Karpas-422 (cell line): ENCODE data around the gene VPS45. TPM values are rescaled to one million over a fixed set of nuclear protein-coding genes. Genes with fewer than 3 reads are reported as not detected.

Experiments
- DNase-seq: peaks from one replicate; pipeline ENCODE4 v3.0.0-alpha.2; 2015
- H2AFZ ChIP-seq: fragments of 200-600 bp; sonication (generic); 2 replicates; pipeline ENCODE4 v1.6.1; 2014; ENCODE audit warnings: antibody characterized with exemption, low read length, mixed read lengths
- H3K27ac ChIP-seq: fragments of 200-600 bp; sonication (generic); 2 replicates; pipeline ENCODE4 v1.5.1; 2014; ENCODE audit warnings: mild to moderate bottlenecking, low read length, moderate library complexity
- H3K27me3 ChIP-seq: fragments of 200-600 bp; sonication (generic); 2 replicates; pipeline ENCODE4 v1.6.1; 2014; ENCODE audit warnings: low read length, mixed read lengths
- H3K36me3 ChIP-seq: fragments of 200-600 bp; sonication (generic); 2 replicates; pipeline ENCODE4 v1.6.1; 2014; ENCODE audit warnings: low read length, mixed read lengths; ENCODE audit not compliant: insufficient read depth
- H3K4me1 ChIP-seq: fragments of 200-600 bp; sonication (generic); 2 replicates; pipeline ENCODE4 v1.6.1; 2014; ENCODE audit warnings: mild to moderate bottlenecking, low read length, mixed read lengths
- H3K4me2 ChIP-seq: fragments of 200-600 bp; sonication (generic); 2 replicates; pipeline ENCODE4 v1.6.1; 2014; ENCODE audit warnings: low read length, low read depth, mild to moderate bottlenecking; ENCODE audit not compliant: poor library complexity, severe bottlenecking
- H3K4me3 ChIP-seq: fragments of 200-600 bp; sonication (generic); 2 replicates; pipeline ENCODE4 v1.5.1; 2014; ENCODE audit warnings: mild to moderate bottlenecking, antibody characterized with exemption, low read length, mixed read lengths
- H3K79me2 ChIP-seq: fragments of 200-600 bp; sonication (generic); 2 replicates; pipeline ENCODE4 v1.6.1; 2014; ENCODE audit warnings: mild to moderate bottlenecking, low read length, mixed read lengths
- H3K9ac ChIP-seq: fragments of 200-600 bp; sonication (generic); 2 replicates; pipeline ENCODE4 v1.6.0; 2014; ENCODE audit warnings: low read length
- H3K9me2 ChIP-seq: fragments of 200-600 bp; sonication (generic), shearing (Covaris generic); replicated peaks from 2 replicates; pipeline ENCODE4 v1.6.0; 2014; ENCODE audit warnings: mild to moderate bottlenecking, low read length, moderate library complexity; ENCODE audit not compliant: insufficient read depth
- H3K9me3 ChIP-seq: fragments of 300-700, 200-600 bp; sonication (generic); 2 replicates; pipeline ENCODE4 v1.6.1; 2014; ENCODE audit warnings: low read length, mixed read lengths
- H4K20me1 ChIP-seq: fragments of 200-600 bp; sonication (generic); 2 replicates; pipeline ENCODE4 v1.6.1; 2014; ENCODE audit warnings: mild to moderate bottlenecking, antibody characterized with exemption, low read length, low read depth; ENCODE audit not compliant: insufficient read depth
- total RNA-seq: library from RNA; depleted of rRNA; stranded (reverse); fragments of >200 nt; shearing (Covaris generic); gene quantifications from 2 replicates; pipeline ENCODE4 v1.2.3, GENCODE V29; 2014; ENCODE audit warnings: low replicate concordance

Gene VPS45
- total RNA-seq, 1 experiment from 2014 or later: 39.0 TPM

DNA sequence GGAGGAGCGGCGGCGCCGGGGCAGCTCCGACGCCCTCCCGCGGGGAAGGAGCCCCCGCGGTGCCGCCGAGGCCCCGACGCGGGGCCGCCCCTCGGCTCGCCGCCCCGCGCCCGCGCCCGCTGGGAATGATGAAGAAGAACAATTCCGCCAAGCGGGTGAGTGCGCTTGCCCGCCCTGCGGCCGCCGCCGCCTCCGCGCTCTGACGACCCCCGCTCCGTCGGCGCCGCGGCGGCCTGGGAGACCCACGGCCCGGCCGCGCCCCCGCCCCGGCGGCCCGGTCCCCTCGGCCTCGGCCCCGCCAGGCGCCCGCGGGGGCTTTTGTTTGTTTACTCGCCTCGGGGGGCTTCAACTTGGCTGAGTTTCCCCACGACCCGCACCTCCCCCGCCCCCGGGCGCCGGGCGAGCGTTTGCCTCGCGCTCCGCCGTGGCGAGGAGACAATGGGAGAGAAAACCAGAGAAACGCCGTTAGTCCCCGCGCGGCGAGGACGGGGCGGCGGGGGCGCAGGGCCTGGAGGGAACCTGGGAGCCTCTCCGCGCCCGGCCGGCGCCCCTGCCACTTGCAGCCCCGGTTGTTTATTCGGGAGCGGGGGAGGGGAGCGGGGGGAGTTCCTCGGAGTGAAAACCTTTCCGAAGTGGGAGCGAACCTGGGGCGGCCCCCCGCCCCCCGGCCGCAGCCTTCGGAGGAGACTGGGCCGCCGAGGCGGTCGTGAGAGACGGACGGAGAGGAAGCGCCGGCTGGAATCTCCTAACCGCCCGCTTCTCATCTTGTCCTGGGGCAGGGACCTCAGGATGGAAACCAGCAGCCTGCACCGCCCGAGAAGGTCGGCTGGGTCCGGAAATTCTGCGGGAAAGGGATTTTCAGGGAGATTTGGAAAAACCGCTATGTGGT lies 82.8 kb downstream of the VPS45 start:
- Histone ChIP-seq H3K36me3 (no peaks in the 10 kb centered on the region), H3K79me2 (no peaks in the 10 kb centered on the region), H3K4me2 (peak overlapping the region; percentile 90), H3K9ac (peak overlapping the region; percentile 67), H2AFZ (peak overlapping the region; percentile 78), H3K9me3 (no peaks in the 10 kb centered on the region), H3K27me3 (no peaks in the 10 kb centered on the region), H3K27ac (no peak overlapping the region), H3K4me3 (peak overlapping the region; percentile 70), H3K4me1 (peaks cover 17% of the 10 kb centered on the region), H3K9me2 (no peaks in the 10 kb centered on the region), H4K20me1 (no peaks in the 10 kb centered on the region)
- DNase-seq: no peak

DNA sequence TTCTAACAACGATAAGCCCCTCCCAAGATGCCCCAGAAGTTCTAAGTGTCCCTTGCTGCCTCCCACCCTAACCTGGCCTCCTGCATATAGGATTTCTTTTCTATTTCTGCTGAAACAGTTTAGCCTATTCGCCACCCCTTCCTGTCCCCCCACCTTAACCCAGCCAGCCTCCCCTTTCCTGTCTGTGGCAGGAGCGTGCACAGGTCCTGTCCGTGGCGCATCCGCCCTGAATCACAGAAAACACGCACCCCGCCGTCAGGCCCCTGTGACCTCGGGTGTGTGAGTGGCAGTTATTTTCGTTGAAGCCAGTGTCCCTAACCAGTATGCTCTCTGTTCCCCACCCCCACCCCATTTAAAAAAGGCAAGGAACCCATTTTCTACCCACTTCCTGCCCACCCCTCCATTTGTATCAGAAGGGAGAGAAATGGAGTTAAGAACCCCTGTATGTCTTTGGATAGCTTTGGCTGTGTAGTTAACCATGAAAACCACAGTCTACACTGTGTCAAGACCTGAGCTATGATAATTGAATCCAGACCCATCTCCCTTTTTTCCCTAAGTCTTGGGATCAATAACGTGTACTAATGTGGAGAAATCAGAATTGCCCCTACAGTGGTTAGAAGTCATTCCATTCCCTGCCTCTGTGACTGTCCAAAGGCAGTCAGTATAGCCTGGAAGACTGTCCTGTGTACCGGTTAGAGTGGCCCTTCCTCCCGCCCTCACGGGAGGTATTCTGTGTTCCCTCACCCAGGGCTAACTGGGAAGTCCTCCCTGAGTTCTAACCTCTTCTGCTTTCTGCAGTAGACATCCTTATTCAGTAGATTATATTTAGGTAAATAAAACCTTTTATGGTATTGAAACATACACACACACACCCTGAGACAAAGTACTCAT lies 84.0 kb downstream of the VPS45 start:
- Histone ChIP-seq H3K9me3 (no peaks in the 10 kb centered on the region), H3K36me3 (no peaks in the 10 kb centered on the region), H2AFZ (no peak overlapping the region), H3K27ac (no peak overlapping the region), H3K9me2 (no peaks in the 10 kb centered on the region), H3K27me3 (no peaks in the 10 kb centered on the region), H3K9ac (peak overlapping the region; percentile 67; the same call in 1 of the 2 replicates), H3K79me2 (no peaks in the 10 kb centered on the region), H3K4me2 (peak overlapping the region; percentile 85), H3K4me1 (peaks cover 17% of the 10 kb centered on the region), H4K20me1 (no peaks in the 10 kb centered on the region), H3K4me3 (peak overlapping the region; percentile 68; the same call in 1 of the 2 replicates)
- DNase-seq: no peak

DNA sequence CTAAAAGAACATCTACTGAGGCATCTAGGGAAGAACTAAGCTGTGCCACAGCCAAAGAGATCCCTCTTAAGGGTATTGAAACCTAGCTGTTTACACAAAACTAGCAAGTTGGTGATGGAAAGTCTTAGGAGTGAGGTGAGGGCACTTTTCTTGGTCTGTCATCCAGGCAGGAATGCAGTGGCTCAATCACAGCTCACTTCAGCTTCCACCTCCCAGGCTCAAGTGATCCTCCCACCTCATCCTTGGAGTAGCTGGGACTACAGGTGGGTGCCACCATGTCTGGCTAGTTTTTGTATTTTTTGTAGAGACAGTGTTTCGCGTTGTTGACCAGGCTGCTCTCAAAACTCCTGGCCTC lies 84.6 kb downstream of the VPS45 start:
- Histone ChIP-seq H3K4me3 (no peak overlapping the region), H4K20me1 (no peaks in the 10 kb centered on the region), H3K9me2 (no peaks in the 10 kb centered on the region), H3K27me3 (no peaks in the 10 kb centered on the region), H3K36me3 (no peaks in the 10 kb centered on the region), H3K27ac (no peak overlapping the region), H3K4me1 (peaks cover 17% of the 10 kb centered on the region), H3K9me3 (no peaks in the 10 kb centered on the region), H2AFZ (no peak overlapping the region), H3K9ac (no peak overlapping the region), H3K4me2 (no peak overlapping the region), H3K79me2 (no peaks in the 10 kb centered on the region)
- no peak for DNase-seq

DNA sequence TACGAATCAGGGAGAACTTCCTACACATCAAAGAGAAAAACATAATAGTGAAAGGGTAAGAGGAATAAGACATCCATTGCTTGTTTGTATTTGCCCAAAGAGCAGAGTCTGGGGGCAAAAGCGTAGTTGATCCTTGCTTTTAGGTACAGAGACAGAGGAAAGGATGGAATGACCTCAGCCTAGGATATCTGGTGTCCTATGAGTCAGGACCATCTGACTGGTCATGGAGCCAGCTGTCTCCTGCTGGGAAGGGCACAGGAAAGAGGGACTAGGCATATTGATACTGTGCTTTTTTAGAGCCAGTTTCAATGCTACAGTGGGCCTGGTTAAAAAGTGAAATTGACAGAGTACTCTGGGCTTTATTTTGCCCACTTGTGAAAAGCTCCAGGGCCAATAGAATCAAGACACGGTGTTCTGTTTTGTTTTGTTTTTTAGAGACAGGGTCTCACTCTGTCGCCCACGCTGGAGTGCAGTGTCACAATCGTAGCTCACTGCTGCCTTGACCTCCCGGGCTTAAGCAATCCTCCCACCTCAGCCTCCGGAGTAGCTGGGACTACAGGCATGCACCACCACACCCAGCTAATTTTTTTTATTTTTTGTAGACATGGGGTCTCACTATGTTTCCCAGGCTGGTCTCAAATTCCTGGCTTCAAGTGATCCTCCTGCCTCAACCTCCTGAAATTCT lies 85.3 kb downstream of the VPS45 start:
- H3K27ac ChIP-seq: no peak overlapping the region
- H3K9ac ChIP-seq: no peak overlapping the region
- no peaks in the 10 kb centered on the region for H3K27me3 ChIP-seq
- H3K4me3 ChIP-seq: no peak overlapping the region
- no peaks in the 10 kb centered on the region for H3K9me2 ChIP-seq
- H3K4me1 ChIP-seq: peaks cover 17% of the 10 kb centered on the region
- H2AFZ ChIP-seq: no peak overlapping the region
- H4K20me1 ChIP-seq: no peaks in the 10 kb centered on the region
- H3K4me2 ChIP-seq: no peak overlapping the region
- H3K9me3 ChIP-seq: no peaks in the 10 kb centered on the region
- DNase-seq: no peak
- H3K36me3 ChIP-seq: no peaks in the 10 kb centered on the region
- H3K79me2 ChIP-seq: no peaks in the 10 kb centered on the region

DNA sequence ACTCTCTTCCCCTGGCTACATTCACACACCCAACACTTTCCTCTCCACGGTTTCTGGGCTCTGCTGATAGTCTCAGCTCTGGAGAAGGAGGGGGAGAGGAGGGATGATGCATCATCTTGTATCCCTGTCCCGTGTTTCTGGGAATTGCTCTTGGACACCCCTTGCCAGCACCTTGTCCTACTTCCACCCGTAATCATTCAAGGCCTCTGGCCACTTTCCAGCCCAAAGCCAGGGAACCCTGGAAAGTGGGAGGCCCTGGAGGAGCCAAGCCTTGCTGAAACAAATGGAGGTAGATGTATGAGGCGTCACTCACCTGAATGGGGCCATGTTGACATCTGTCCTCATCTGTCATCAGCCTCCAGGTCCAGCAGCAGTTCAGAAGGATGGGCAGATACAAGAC lies 86.6 kb downstream of the VPS45 start:
- no peaks in the 10 kb centered on the region for H4K20me1 ChIP-seq
- no peaks in the 10 kb centered on the region for H3K9me3 ChIP-seq
- H3K4me2 ChIP-seq: no peak overlapping the region
- H3K36me3 ChIP-seq: no peaks in the 10 kb centered on the region
- no peak overlapping the region for H3K27ac ChIP-seq
- no peak for DNase-seq
- H3K9me2 ChIP-seq: no peaks in the 10 kb centered on the region
- no peak overlapping the region for H3K9ac ChIP-seq
- no peaks in the 10 kb centered on the region for H3K79me2 ChIP-seq
- H3K4me3 ChIP-seq: no peak overlapping the region
- peaks cover 15% of the 10 kb centered on the region for H3K4me1 ChIP-seq
- no peaks in the 10 kb centered on the region for H3K27me3 ChIP-seq
- no peak overlapping the region for H2AFZ ChIP-seq

DNA sequence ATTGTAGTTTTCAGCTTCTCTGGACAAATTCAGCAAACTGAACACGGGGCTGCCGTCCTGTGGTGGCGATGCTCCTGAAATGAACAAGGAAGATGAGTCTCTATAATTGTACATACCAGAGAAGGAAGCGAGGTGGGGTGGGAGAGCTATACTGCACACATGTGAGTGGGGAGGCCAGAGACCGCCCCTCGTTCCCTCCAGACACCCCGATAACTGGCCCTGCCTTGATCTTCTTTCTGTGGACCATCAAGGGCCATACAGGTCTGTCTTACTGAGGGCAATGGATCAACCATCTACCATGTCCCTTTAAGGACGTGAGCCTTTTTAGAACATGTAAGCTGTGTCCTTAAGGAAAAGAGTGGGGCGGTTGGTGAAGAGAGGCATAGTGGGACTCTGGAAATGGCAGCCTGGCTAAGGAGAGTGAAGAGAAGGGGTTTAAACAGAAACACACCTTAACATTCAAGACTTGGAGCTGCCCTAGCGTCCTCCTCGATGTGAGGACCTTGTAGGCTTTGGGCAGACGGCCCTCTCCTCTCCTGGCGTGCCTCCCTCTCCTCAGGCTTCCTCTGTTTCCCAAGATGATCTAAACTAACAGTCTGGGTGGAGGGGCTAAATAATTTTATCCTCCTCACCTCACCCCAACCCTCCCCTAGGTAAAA lies 88.0 kb downstream of the VPS45 start:
- DNase-seq: no peak
- Histone ChIP-seq H3K36me3 (no peaks in the 10 kb centered on the region), H3K9me2 (no peaks in the 10 kb centered on the region), H3K9me3 (no peaks in the 10 kb centered on the region), H4K20me1 (no peaks in the 10 kb centered on the region), H3K79me2 (no peaks in the 10 kb centered on the region), H3K4me3 (no peak overlapping the region), H3K4me2 (no peak overlapping the region), H3K27me3 (no peaks in the 10 kb centered on the region), H2AFZ (no peak overlapping the region), H3K9ac (no peak overlapping the region), H3K4me1 (peaks cover 22% of the 10 kb centered on the region), H3K27ac (no peak overlapping the region)

DNA sequence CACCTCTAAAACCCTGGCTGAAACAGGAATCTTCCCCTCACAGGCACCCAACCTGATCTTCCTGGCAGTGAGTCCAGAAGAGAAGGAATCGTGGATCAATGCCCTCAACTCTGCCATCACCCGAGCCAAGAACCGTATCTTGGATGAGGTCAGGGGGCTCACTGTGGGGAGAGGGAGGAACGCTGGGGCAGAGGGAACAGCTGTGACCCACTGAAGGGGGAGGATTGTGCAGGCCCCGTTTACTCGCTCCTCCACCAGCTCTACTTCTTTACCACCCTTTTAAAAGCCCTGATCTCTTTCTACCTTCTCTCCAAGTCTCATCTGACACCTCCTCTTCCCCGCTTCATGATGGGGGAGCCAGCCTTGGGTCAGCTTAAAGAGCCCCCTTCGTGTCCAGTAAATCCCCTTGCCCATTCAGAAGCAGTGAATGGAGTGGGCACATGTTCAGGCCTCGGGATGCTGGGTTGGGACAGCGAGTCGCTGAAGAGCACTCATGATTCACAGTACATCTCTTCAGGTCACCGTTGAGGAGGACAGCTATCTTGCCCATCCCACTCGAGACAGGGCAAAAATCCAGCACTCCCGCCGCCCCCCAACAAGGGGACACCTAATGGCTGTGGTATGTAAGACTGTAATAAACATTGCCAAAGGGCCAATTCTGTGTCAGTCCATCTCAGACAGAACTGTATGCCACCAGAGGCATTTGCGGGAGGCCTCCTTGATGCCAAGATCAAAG lies 89.5 kb downstream of the VPS45 start:
- no peak for DNase-seq
- no peak overlapping the region for H3K4me3 ChIP-seq
- no peaks in the 10 kb centered on the region for H3K9me3 ChIP-seq
- no peaks in the 10 kb centered on the region for H3K27me3 ChIP-seq
- no peak overlapping the region for H2AFZ ChIP-seq
- peaks cover 29% of the 10 kb centered on the region for H3K4me1 ChIP-seq
- H3K79me2 ChIP-seq: no peaks in the 10 kb centered on the region
- H3K9me2 ChIP-seq: no peaks in the 10 kb centered on the region
- no peak overlapping the region for H3K4me2 ChIP-seq
- H3K9ac ChIP-seq: no peak overlapping the region
- no peaks in the 10 kb centered on the region for H3K36me3 ChIP-seq
- H3K27ac ChIP-seq: no peak overlapping the region
- H4K20me1 ChIP-seq: no peaks in the 10 kb centered on the region
